ENCODE measurements around the gene COL4A2.

DNA sequence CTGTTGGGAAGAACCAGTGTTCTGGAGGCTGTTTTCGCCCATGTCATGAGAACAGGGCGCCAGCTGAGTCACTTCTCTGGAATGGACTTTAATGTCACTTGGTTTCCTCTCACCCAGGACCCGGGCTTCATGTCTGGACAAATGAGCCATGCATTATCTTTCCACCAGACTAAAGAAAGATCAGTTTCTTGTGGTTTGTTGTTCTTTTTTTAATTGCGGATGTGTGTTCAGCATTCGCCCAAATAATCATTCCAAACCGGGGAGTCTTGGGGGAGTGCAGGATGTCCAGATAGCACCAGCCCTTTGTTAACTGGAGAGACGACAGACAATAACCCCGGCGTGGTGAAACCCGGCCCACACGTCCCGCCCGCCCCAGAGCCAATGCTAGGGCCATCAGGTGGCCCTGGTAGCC, 102.5 kb downstream of the COL4A2 start:
- TF ChIP-seq EZH2 (IDR thresholded peaks at IDR 0.05; ENCODE audit: borderline replicate concordance, low read length): no peak
- TF ChIP-seq, protein P1, sequence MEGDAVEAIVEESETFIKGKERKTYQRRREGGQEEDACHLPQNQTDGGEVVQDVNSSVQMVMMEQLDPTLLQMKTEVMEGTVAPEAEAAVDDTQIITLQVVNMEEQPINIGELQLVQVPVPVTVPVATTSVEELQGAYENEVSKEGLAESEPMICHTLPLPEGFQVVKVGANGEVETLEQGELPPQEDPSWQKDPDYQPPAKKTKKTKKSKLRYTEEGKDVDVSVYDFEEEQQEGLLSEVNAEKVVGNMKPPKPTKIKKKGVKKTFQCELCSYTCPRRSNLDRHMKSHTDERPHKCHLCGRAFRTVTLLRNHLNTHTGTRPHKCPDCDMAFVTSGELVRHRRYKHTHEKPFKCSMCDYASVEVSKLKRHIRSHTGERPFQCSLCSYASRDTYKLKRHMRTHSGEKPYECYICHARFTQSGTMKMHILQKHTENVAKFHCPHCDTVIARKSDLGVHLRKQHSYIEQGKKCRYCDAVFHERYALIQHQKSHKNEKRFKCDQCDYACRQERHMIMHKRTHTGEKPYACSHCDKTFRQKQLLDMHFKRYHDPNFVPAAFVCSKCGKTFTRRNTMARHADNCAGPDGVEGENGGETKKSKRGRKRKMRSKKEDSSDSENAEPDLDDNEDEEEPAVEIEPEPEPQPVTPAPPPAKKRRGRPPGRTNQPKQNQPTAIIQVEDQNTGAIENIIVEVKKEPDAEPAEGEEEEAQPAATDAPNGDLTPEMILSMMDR (IDR thresholded peaks at IDR 0.05; ENCODE audit: low read length): no peak
